Measurements from ENCODE around the gene MYH3. TPM values are rescaled to one million over a fixed set of nuclear protein-coding genes. Genes with fewer than 3 reads are reported as not detected.

Gene MYH3
- total and polyA plus RNA-seq, 10 of the 15 experiments (the other 5 are each of a cell fraction or from before 2014, with no cell fraction given), result 0.14 to 1.4 (median 0.71) TPM

GRCh38 chr17:10618202-10618635, 38.9 kb downstream of the MYH3 start:
- ATAC-seq, result peak; percentile 96

More at GRCh38 chr17:10618202-10618635, 38.9 kb downstream of the MYH3 start:
- H3K27me3 ChIP-seq (replicated peaks in 1 of 2; ENCODE audit: control insufficient read depth in 2 of 2, insufficient read depth in 2 of 2, low read length in 1 of 2), result no peaks in the 10 kb centered on the region
- peak; percentile 84 for FAIRE-seq
- no peak overlapping the region for H3K4me2 ChIP-seq (ENCODE audit: control insufficient read depth, insufficient read depth)
- DNase-seq (ENCODE audit: low read depth, low spot score), result no peak
- H3K4me1 ChIP-seq (ENCODE audit: control insufficient read depth, insufficient read depth, low read length), result no peaks in the 10 kb centered on the region
- no peak overlapping the region for H3K9ac ChIP-seq (ENCODE audit: control insufficient read depth, insufficient read depth, low read length)
- 14% methylated on average over 7 of the region's 7 CpGs for WGBS (ENCODE audit: insufficient coverage, insufficient replicate concordance, low lambda C conversion rate, missing lambda C conversion rate)
- ChIA-PET POLR2A (no interaction called here), RAD21 (ENCODE audit: unreplicated experiment) (interaction anchor here (0.9 to 4.7 kb wide), 3 partner anchors 292 to 693 kb away, joined by 3 to 46 read pairs (median 8); no protein-coding TSS in a partner anchor), CTCF (interaction anchor here (0.8 to 10.0 kb wide), 19 partner anchors 10 to 693 kb away, joined by 3 to 138 read pairs (median 7); no protein-coding TSS in a partner anchor), SMC1A (ENCODE audit: uncharacterized antibody, unreplicated experiment) (interaction anchor here (0.7 to 1.8 kb wide), 4 partner anchors 10 to 772 kb away, joined by 3 to 7 read pairs (median 4); no protein-coding TSS in a partner anchor)
- no peaks in the 10 kb centered on the region for H3K79me2 ChIP-seq (ENCODE audit: control insufficient read depth, insufficient read depth, low read length)
- H3K4me3 ChIP-seq, result no peak overlapping the region
- H3K27ac ChIP-seq (ENCODE audit: control insufficient read depth, insufficient read depth), result no peak overlapping the region
- no peak overlapping the region for H2AFZ ChIP-seq (ENCODE audit: control insufficient read depth, low read depth, low read length)
- H3K9me3 ChIP-seq (replicated peaks; ENCODE audit: control insufficient read depth, insufficient read depth, low read length), result no peaks in the 10 kb centered on the region
- no peaks in the 10 kb centered on the region for H4K20me1 ChIP-seq (ENCODE audit: control insufficient read depth, insufficient read depth)
- in situ Hi-C loops (cut with MboI), result loop anchor here (5.0 kb wide), 2 partner anchors 291 to 696 kb away; no protein-coding TSS in a partner anchor
- no TSS peak for BruUV-seq (replicated peaks)
- intact Hi-C loops (cut with micrococcal nuclease; ENCODE audit: unreplicated experiment), result loop anchor here (1.0 to 5.0 kb wide), 3 partner anchors 291 to 693 kb away; no protein-coding TSS in a partner anchor
- peak; percentile 82 to 95 (median 92) for TF ChIP-seq CTCF (IDR thresholded peaks at IDR 0.05 in 2 of 3, conservative IDR thresholded peaks at IDR 0.05 in 1 of 3; ENCODE audit: control insufficient read depth in 2 of 3, extremely low read depth in 1 of 3, insufficient read depth in 1 of 3, low read depth in 3 of 3, low read length in 3 of 3)
- 0 out of 2 replicates have a peak, but pooled peaks have one; percentile 20 for TF ChIP-seq YY1 (IDR thresholded peaks at IDR 0.05; ENCODE audit: low read depth, low read length)
- TF ChIP-seq RAD21 (IDR thresholded peaks at IDR 0.05; ENCODE audit: insufficient read depth, low read depth, low read length), result peak; percentile 72
- TF ChIP-seq IKZF1 (conservative IDR thresholded peaks at IDR 0.05), result no peak
- TF ChIP-seq SMC3 (IDR thresholded peaks at IDR 0.05; ENCODE audit: borderline replicate concordance, low read length), result peak; percentile 65
- no peaks in the 10 kb centered on the region for H3K36me3 ChIP-seq (ENCODE audit: control insufficient read depth in 2 of 2, insufficient read depth in 2 of 2, low read length in 1 of 2)

Measured in GM12878 (cell line).